HG03457 (cell line): ENCODE results near the gene POLR1G.
"Not testable (repeated sequence)": the region's sequence is repeated elsewhere in the genome, so short reads cannot be mapped to it uniquely, and the experiment has no call there.

ENCODE experiments used
- ATAC-seq: cut with Tn5 transposase; IDR thresholded peaks from one replicate; pipeline ENCODE4 v1.9.1; 2021; ENCODE audit warnings: moderate number of reproducible peaks; ENCODE audit not compliant: unreplicated experiment

Gene POLR1G

GRCh38 chr19:45419895-45420294 is 13.5 kb downstream of the POLR1G start:
- ATAC-seq: no peak

- no peak for ATAC-seq
These were observed 13.9 kb downstream of the POLR1G start for GRCh38 chr19:45420356-45420755.

GRCh38 chr19:45420871-45421270 is 14.4 kb downstream of the POLR1G start:
- ATAC-seq: no peak

GRCh38 chr19:45421947-45422498 is 15.6 kb downstream of the POLR1G start:
- ATAC-seq: no peak

GRCh38 chr19:45423033-45423588 is 16.7 kb downstream of the POLR1G start:
- ATAC-seq: no peak

- peak; percentile 39 for ATAC-seq
These were observed 17.2 kb downstream of the POLR1G start, which contains the start of gene ERCC1 for GRCh38 chr19:45423589-45424190. Gene ERCC1 (minus strand): TSS chr19:45423917. CDS start chr19:45423374, 543 bp downstream.

- no peak for ATAC-seq
These were observed 18.0 kb downstream of the POLR1G start for GRCh38 chr19:45424191-45425058.

- ATAC-seq: no peak
These were observed 22.2 kb downstream of the POLR1G start for GRCh38 chr19:45428384-45429231.

GRCh38 chr19:45429896-45430295 is 23.5 kb downstream of the POLR1G start:
- ATAC-seq: not testable (repeated sequence)

- ATAC-seq: not testable (repeated sequence)
These were observed 24.6 kb downstream of the POLR1G start for GRCh38 chr19:45431008-45431407.

GRCh38 chr19:45432543-45432942 is 26.1 kb downstream of the POLR1G start:
- ATAC-seq: not testable (repeated sequence)

GRCh38 chr19:45437328-45437727 is 30.9 kb downstream of the POLR1G start:
- no peak for ATAC-seq

- ATAC-seq: no peak
These were observed 32.7 kb downstream of the POLR1G start for GRCh38 chr19:45439190-45439568.

- peak; percentile 39 for ATAC-seq
These were observed 33.3 kb downstream of the POLR1G start for GRCh38 chr19:45439569-45440258.

- no peak for ATAC-seq
These were observed 33.8 kb downstream of the POLR1G start for GRCh38 chr19:45440259-45440638.

GRCh38 chr19:45440873-45441654 is 34.6 kb downstream of the POLR1G start:
- no peak for ATAC-seq

- no peak for ATAC-seq
These were observed 35.9 kb downstream of the POLR1G start for GRCh38 chr19:45442408-45442777.

- ATAC-seq: no peak
These were observed 36.5 kb downstream of the POLR1G start for GRCh38 chr19:45442778-45443461.
